SK-N-SH treated with all-trans-retinoic acid at 6 μM for 48 hours (cell line): Measurements from ENCODE around the gene ANXA5.

Experiments
- ATAC-seq: fragments of 200-7000 bp; cut with Tn5 transposase; 3 replicates; pipeline ENCODE4 v1.9.1; 2020; ENCODE audit warnings: mild to moderate bottlenecking, moderate library complexity
- ARNTL ChIP-seq: fragments of 450-650 bp; formaldehyde crosslinking; IDR thresholded peaks from 2 replicates; pipeline ENCODE4 v1.5.0; 2020; ENCODE audit warnings: low read depth, mild to moderate bottlenecking, moderate library complexity, borderline replicate concordance
- BACH2 ChIP-seq: fragments of 250-450 bp; sonication (Bioruptor Pico); IDR thresholded peaks from 2 replicates; pipeline ENCODE4 v1.9.0; 2021; ENCODE audit warnings: mild to moderate bottlenecking, borderline replicate concordance
- CREB5 ChIP-seq: fragments of 250-450 bp; sonication (Bioruptor Pico); IDR thresholded peaks from 2 replicates; pipeline ENCODE4 v1.5.1; 2020; ENCODE audit warnings: low read depth, mild to moderate bottlenecking, moderate library complexity
- CSDC2 ChIP-seq: fragments of 250-450 bp; sonication (Bioruptor Pico); IDR thresholded peaks from 2 replicates; pipeline ENCODE4 v1.5.0; 2020; ENCODE audit warnings: mild to moderate bottlenecking, moderate library complexity
- ESRRG ChIP-seq: fragments of 250-450 bp; sonication (Bioruptor Pico); IDR thresholded peaks from 2 replicates; pipeline ENCODE4 v1.6.1; 2021; ENCODE audit warnings: mild to moderate bottlenecking
- GLIS3 ChIP-seq: fragments of 250-450 bp; sonication (Bioruptor Pico); IDR thresholded peaks from 2 replicates; pipeline ENCODE4 v1.5.0; 2020; ENCODE audit warnings: mild to moderate bottlenecking, moderate library complexity
- ISL1 ChIP-seq: fragments of 250-450 bp; sonication (Bioruptor Pico); IDR thresholded peaks from 2 replicates; pipeline ENCODE4 v2.1.2; 2022; ENCODE audit warnings: mild to moderate bottlenecking, moderate library complexity
- OSR1 ChIP-seq: fragments of 250-450 bp; sonication (Bioruptor Pico); IDR thresholded peaks from 2 replicates; pipeline ENCODE4 v1.8.0; 2022; ENCODE audit warnings: moderate library complexity, mild to moderate bottlenecking, inconsistent platforms
- PATZ1 ChIP-seq: fragments of 250-450 bp; sonication (Bioruptor Pico); IDR thresholded peaks from 2 replicates; pipeline ENCODE4 v1.8.0; 2020; ENCODE audit warnings: mild to moderate bottlenecking, moderate library complexity, borderline replicate concordance
- PPARA ChIP-seq: fragments of 250-450 bp; sonication (Bioruptor Pico); IDR thresholded peaks from 2 replicates; pipeline ENCODE4 v1.5.0; 2020; ENCODE audit warnings: mild to moderate bottlenecking, borderline replicate concordance
- RARB ChIP-seq: fragments of 250-450 bp; sonication (Bioruptor Pico); IDR thresholded peaks from 2 replicates; pipeline ENCODE4 v1.8.0; 2021; ENCODE audit warnings: mild to moderate bottlenecking, moderate library complexity
- SNAI2 ChIP-seq: fragments of 250-450 bp; sonication (Bioruptor Pico); IDR thresholded peaks from 2 replicates; pipeline ENCODE4 v1.5.0; 2020; ENCODE audit warnings: mild to moderate bottlenecking, moderate library complexity
- TCF4 ChIP-seq: fragments of 250-450 bp; sonication (Bioruptor Pico); IDR thresholded peaks from 2 replicates; pipeline ENCODE4 v1.8.0; 2021; ENCODE audit warnings: mild to moderate bottlenecking, moderate library complexity, borderline replicate concordance
- TSHZ2 ChIP-seq: fragments of 250-450 bp; sonication (Bioruptor Pico); IDR thresholded peaks from 2 replicates; pipeline ENCODE4 v1.5.0; 2020; ENCODE audit warnings: mild to moderate bottlenecking, moderate library complexity
- ZC3H10 ChIP-seq: fragments of 250-450 bp; sonication (Bioruptor Pico); IDR thresholded peaks from 2 replicates; pipeline ENCODE4 v1.5.1; 2021; ENCODE audit warnings: mild to moderate bottlenecking, moderate library complexity
- ZFP3 ChIP-seq: fragments of 250-450 bp; sonication (Bioruptor Pico); IDR thresholded peaks from 2 replicates; pipeline ENCODE4 v1.5.0; 2020; ENCODE audit warnings: mild to moderate bottlenecking, moderate library complexity
- ZFP30 ChIP-seq: fragments of 450-650 bp; formaldehyde crosslinking; IDR thresholded peaks from 2 replicates; pipeline ENCODE4 v1.5.0; 2022; ENCODE audit warnings: mild to moderate bottlenecking, moderate library complexity
- ZNF565 ChIP-seq: fragments of 450-650 bp; formaldehyde crosslinking; conservative IDR thresholded peaks from 2 replicates; pipeline ENCODE4 v1.5.0; 2020; ENCODE audit warnings: low read depth, mild to moderate bottlenecking, moderate library complexity
- ZNF70 ChIP-seq: fragments of 450-650 bp; formaldehyde crosslinking; IDR thresholded peaks from 2 replicates; pipeline ENCODE4 v1.5.0; 2020; ENCODE audit warnings: mild to moderate bottlenecking, moderate library complexity
- ZNF8 ChIP-seq: fragments of 450-650 bp; formaldehyde crosslinking; IDR thresholded peaks from 2 replicates; pipeline ENCODE4 v1.5.0; 2020; ENCODE audit warnings: mild to moderate bottlenecking, moderate library complexity
- TF ChIP-seq, protein P1 (sequence below): fragments of 250-450 bp; sonication (Bioruptor Pico); IDR thresholded peaks from 2 replicates; pipeline ENCODE4 v1.5.1; 2021; ENCODE audit warnings: mild to moderate bottlenecking, moderate library complexity
- TF ChIP-seq, protein P2 (sequence below): fragments of 250-450 bp; sonication (Bioruptor Pico); IDR thresholded peaks from 2 replicates; pipeline ENCODE4 v1.8.0; 2021; ENCODE audit warnings: low read depth, mild to moderate bottlenecking, moderate library complexity, borderline replicate concordance

The ANXA5 gene

GRCh38 chr4:121686255-121686654 is 10.5 kb downstream of the ANXA5 start:
- TF ChIP-seq ZNF565 (CRISPR knock-in tag) (no peak), PPARA (CRISPR knock-in tag) (no peak), GLIS3 (CRISPR knock-in tag) (no peak), SNAI2 (no peak), ZFP3 (CRISPR knock-in tag) (no peak), CREB5 (no peak), ZNF8 (CRISPR knock-in tag) (no peak), CSDC2 (CRISPR knock-in tag) (no peak), ZC3H10 (CRISPR knock-in tag) (no peak), OSR1 (no peak), ZNF70 (CRISPR knock-in tag) (no peak), TSHZ2 (CRISPR knock-in tag) (no peak)
- TF ChIP-seq, protein P1, sequence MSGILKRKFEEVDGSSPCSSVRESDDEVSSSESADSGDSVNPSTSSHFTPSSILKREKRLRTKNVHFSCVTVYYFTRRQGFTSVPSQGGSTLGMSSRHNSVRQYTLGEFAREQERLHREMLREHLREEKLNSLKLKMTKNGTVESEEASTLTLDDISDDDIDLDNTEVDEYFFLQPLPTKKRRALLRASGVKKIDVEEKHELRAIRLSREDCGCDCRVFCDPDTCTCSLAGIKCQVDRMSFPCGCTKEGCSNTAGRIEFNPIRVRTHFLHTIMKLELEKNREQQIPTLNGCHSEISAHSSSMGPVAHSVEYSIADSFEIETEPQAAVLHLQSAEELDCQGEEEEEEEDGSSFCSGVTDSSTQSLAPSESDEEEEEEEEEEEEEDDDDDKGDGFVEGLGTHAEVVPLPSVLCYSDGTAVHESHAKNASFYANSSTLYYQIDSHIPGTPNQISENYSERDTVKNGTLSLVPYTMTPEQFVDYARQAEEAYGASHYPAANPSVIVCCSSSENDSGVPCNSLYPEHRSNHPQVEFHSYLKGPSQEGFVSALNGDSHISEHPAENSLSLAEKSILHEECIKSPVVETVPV (CRISPR knock-in tag), result no peak
- TF ChIP-seq, protein P2, sequence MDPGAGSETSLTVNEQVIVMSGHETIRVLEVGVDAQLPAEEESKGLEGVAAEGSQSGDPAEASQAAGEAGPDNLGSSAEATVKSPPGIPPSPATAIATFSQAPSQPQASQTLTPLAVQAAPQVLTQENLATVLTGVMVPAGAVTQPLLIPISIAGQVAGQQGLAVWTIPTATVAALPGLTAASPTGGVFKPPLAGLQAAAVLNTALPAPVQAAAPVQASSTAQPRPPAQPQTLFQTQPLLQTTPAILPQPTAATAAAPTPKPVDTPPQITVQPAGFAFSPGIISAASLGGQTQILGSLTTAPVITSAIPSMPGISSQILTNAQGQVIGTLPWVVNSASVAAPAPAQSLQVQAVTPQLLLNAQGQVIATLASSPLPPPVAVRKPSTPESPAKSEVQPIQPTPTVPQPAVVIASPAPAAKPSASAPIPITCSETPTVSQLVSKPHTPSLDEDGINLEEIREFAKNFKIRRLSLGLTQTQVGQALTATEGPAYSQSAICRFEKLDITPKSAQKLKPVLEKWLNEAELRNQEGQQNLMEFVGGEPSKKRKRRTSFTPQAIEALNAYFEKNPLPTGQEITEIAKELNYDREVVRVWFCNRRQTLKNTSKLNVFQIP (CRISPR knock-in tag), result no peak
- no peak for ATAC-seq

DNA sequence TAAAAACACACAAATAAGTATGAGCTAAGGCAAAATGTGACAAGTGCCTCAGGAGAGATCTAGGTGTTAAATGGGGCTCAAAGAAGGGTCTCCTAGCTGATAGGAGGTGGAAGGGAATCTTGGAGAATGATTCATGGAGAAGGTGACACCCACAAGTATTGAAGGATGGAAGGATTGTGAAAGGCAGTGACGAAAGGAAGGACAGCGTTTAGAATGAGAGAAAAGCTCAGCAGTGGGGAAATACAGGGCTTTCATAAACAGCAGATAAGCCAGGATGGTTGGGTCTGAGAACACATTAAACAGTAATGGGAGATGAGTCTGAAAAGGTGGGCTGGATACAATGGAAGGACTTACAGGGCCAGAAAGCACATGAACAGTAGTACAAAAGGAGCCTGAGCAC is 11.5 kb downstream of the ANXA5 start:
- ATAC-seq, result no peak
- TF ChIP-seq, protein P2 (CRISPR knock-in tag), result no peak
- TF ChIP-seq ZNF8 (CRISPR knock-in tag), result no peak
- no peak for TF ChIP-seq ZFP3 (CRISPR knock-in tag)
- TF ChIP-seq CSDC2 (CRISPR knock-in tag), result no peak
- no peak for TF ChIP-seq OSR1
- TF ChIP-seq PATZ1, result no peak

DNA sequence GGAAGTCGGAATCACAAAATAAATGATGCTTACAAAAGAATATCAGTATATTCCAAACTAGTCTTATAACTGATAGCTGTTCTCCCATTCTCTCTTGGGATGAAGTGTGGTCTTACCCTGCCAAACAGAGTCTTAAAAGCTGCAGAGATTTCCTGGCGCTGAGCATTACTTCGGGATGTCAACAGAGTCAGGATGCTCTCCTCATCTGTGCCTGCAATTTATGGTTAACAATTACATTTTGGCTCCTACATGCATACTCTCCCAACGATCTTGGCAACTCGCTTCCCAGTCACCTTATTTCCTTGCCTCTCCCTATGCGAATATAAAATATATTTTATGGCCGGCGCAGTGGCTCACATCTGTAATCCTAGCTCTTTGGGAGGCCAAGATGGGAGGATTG is 12.2 kb downstream of the ANXA5 start:
- ATAC-seq, result no peak
- TF ChIP-seq PATZ1, result no peak
- no peak for TF ChIP-seq SNAI2
- TF ChIP-seq ZC3H10 (CRISPR knock-in tag), result no peak
- no peak for TF ChIP-seq RARB (CRISPR knock-in tag)
- TF ChIP-seq ESRRG (CRISPR knock-in tag), result no peak
- TF ChIP-seq ZNF565 (CRISPR knock-in tag), result no peak
- TF ChIP-seq ISL1 (CRISPR knock-in tag), result no peak
- TF ChIP-seq TCF4 (CRISPR knock-in tag), result no peak
- no peak for TF ChIP-seq CSDC2 (CRISPR knock-in tag)
- no peak for TF ChIP-seq ZFP3 (CRISPR knock-in tag)
- TF ChIP-seq ZFP30 (CRISPR knock-in tag), result no peak
- TF ChIP-seq ZNF8 (CRISPR knock-in tag), result no peak
- TF ChIP-seq OSR1, result no peak
- TF ChIP-seq CREB5, result no peak
- no peak for TF ChIP-seq ARNTL
- no peak for TF ChIP-seq GLIS3 (CRISPR knock-in tag)
- TF ChIP-seq BACH2 (CRISPR knock-in tag), result no peak
